HS-5 (cell line): Measurements from ENCODE around the gene COL9A2.
"Not testable (repeated sequence)": the region's sequence is repeated elsewhere in the genome, so short reads cannot be mapped to it uniquely, and the experiment has no call there.

Source experiments
- DNase-seq: peaks from one replicate; pipeline ENCODE4 v3.0.0-alpha.2; 2012; ENCODE audit warnings: low read depth

The COL9A2 gene

DNA sequence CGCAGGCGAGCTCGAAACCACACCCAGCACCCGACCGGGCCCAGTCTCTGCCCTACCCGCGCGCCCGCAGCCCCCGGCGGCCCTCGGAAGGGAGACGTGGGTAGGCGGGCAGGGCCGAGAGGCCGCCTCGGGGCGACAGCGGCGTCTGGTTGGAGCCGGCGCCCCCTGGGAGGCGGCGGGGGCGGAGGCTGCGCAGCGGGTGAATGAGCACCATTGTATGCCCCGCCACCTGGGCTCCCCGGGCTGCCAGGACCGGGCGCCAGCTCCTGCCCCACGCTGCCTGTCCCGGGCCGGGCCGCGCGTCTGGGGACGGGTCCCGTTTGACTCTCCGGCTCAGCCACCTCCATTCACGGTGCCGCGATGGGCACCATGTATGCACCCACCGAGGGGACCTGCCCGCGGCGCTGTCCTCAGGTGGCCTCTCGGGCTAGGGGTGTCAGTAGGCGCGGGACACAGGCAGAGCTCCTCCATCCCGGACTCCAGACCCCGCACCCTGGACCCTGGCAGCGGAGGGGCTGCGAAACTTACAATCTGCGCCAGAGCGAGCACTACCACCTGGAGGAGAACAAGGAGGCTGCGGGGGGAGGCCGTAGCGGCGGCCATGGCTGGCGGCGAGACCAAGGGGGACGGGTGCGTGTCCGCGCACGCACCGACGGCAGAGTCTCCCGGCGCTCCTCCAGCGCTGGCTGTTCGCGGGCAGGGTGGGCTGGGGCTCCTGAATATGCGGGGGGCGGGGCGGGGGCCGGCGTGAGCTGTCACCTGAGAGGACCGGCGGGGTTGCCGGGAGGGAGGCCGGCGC, at the start of gene COL9A2:
Gene COL9A2 (minus strand): TSS at position 692 of the 799 bp plus-strand sequence. CDS start 89 bp downstream, at position 603.
- no peak for DNase-seq

DNA sequence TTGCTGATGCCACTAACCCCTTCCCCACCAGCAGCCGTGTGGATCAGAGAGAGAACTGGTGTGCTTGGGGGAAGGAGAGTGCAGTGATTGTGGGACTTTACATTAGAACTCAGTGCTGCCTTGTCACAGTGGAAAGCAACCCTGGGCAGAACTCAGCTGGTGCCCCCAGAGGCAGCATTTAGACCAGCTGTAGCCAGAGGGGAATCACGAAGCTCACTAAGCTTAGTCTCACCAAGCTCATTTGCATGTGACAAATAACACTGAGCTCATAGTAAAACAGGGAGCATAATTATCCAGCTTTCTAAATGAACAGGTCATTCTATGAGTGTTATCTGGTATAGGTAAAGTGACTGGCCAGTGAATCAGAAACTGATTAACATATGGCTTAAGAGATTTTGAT, 46.6 kb upstream of the COL9A2 start:
- no peak for DNase-seq

DNA sequence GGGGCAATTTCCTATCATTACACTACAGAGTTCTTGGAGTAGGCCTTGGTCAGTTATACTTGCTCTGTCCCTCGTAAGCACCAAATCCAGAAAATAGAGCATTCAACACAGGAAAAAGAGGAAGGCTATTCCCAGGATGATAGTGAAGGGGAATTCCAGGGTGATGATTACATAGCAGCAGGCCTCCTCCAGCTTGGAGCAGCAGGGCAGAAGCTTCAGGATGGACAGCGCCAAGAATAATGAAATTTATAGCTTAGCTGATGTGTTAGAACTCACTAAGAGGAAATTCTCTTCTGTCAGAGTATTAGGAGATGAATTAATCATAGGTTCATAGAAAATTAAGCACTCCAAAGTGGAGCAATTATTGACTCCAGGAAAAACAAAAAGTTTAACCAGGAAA, 45.6 kb upstream of the COL9A2 start:
- no peak for DNase-seq

DNA sequence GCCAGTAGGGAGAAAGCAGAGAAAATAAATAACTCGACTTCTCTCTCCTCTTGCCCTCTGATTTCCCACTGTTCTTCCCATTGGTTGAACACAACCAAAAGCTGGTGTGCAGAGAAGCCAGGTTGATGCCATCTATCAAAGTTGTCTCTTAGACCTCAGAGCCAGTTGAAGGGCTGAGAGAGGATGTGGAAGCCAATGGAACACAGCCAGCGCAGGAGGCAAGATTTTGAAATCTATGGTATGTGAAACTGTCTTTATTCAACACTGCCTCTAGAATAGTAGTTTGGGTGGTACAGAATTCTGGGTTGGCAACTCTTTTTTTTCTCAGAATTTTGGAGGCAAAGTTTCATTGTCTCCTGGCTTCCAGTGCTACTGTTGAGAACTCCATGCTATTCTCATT, 45.1 kb upstream of the COL9A2 start:
- no peak for DNase-seq

DNA sequence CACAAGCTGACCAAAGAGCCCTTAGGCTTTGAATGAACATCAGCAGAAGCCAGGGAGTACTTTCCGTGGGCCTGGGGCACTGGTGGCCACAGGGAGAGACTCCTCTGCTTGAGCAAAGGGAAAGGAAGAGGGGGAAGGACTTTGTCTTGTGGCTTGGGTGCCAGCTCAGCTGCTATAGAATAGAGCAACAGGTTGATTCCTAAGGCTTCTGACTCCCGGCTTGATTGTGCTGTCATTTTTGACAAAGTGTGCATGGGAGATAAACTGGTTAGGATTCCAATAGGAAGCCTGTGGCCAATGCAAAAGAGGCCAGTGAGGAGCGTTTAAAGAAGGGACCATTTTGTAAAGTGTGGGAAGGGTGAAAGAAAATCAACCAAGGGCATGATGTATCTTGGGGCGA, 44.6 kb upstream of the COL9A2 start:
- no peak for DNase-seq

DNA sequence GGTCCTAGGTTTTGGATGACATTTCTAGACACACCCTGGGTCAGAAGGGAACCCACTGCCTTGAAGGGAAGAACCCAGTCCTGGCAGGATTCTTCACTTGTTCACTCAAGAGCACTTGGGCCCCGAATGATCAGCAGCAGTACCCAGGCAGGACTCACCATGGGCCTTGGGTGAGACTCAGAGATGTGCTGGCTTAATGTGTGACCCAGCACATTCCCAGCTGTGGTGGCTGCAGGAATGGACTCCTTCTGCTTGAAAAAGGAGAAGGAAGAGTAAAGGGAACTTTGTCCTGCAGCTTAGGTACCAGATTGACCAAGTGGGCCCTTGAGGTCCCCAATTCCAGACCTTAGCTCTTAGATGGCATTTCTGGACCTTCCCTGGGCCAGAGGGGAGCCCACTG, 44.1 kb upstream of the COL9A2 start:
- DNase-seq = no peak

DNA sequence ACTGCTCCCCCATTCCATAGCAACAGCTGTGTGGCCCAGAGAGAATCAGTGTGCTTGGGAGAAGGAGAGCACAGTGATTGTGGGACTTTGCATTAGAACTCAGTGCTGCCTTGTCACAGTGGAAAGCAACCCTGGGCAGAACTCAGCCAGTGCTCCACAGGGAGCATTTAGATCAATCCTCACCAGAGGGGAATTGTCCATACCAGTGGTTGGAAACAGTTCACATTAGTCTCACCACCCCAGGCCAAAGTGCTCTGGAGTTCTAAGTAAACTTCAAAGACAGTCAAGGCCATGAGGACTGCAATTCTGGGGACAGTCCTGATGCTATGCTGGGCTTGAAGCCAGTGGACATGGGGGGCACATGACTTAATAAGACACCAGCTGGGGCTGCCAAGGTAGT, 43.5 kb upstream of the COL9A2 start:
- DNase-seq = no peak

DNA sequence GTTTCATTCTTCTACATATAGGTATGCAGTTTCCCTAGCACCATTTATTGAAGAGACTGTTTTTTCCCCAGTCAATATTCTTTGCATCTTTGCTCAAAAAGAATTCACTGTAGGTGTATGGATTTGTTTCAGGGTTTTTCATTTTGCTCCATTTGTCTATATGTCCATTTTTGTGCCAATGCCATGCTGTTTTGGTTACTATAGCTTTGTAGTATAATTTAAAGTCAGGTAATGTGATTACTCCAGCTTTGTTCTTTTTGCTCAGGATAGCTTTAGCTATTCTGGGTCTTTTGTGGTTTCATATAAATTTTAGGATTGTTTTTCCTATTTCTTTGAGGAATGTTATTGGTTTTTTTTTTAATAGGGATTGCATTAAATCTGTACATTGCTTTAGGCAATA, 40.5 kb upstream of the COL9A2 start:
- DNase-seq = no peak

DNA sequence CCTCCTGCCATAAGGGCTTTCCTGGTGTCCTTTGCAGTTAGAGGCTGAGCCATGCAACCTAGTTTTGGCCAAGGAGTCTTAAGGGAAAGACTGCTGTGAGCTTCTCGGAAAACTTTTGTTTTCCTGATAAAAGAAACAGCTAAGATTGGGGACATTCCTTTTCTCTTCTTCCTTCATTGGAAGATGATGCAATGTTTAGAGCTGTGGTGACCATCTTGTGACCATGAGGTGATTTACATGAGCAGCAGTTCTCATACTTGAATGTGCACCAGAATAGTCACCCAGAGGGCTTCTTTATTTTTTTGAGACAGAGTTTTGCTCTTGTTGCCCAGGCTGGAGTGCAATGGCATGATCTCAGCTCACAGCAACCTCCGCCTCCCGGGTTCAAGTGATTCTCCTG, 36.0 kb upstream of the COL9A2 start:
- no peak for DNase-seq

DNA sequence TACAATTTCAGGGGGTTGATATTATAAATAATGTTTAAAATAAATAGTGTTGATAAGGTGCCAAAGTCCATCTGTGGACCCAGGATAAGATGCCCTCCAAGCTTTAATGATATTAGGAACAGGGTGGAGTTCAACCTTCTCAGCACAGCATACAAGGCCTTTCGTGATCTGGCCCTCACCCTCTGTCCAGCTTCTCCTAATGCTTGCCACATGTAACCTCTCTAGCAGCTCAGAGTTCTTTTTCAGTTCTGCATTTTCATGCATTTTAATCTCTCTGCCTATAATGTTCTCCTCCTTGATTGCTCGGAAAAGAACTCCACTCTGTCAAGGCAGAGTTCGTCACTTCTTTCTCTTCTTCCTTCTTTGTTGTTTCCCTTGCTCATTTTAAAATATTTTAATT, 35.0 kb upstream of the COL9A2 start:
- DNase-seq = no peak

DNA sequence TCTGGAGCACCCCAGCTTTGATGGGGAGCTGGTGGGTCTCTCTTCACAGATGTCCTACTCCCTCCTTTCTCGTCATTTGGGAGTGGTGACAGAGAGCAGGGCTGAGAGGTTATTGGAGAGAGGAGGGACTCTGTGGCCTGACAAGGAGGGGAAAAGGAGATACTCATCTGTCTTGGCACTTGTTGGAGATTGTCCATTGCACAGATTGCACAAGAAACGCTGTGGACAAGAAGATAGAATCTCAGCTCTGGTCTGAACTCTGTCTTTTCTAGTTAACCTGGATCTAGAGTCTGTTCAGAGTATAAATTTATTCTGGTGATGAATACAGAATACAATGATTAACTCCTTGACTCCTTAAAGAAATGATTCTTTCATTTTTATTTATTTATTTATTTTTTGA, 34.0 kb upstream of the COL9A2 start:
- no peak for DNase-seq

DNA sequence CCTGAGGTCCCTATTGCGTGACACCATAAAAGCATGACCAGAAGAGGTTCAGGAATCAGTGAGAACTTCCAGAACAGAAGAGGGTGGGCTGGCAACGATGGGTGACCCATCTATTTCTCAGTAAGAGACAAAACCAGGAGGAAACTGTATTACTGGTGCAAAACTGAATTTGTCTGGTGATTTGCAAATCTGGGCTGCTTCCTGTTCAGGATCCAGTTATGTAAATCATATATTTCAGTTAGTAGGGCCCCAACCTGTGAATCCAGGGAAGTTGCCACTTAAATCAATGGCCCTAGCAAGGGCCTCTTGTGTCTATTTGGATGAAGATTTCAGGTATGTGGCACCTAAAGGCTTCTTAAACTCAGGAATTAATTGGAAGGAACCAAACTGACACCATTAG, 33.3 kb upstream of the COL9A2 start:
- DNase-seq = no peak

DNA sequence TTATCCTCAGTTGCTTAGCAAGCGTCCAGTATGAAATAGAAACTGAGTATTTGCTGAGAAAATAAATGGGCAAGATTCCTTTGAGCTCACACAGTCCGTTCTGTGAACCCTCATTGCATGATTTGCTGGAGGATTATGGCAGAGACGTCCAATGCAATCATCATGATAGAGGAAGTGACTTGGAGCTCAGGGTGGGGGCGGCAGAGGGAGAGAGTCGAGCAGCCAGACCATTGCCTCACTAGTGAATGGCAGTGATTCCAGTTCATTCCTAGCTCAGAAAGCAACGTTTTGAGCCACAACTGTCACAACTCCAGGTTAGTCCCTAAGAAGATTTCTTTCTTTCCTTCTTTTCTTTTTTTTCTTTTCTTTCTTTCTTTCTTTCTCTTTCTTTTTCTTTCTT, 27.5 kb upstream of the COL9A2 start:
- DNase-seq = no peak

DNA sequence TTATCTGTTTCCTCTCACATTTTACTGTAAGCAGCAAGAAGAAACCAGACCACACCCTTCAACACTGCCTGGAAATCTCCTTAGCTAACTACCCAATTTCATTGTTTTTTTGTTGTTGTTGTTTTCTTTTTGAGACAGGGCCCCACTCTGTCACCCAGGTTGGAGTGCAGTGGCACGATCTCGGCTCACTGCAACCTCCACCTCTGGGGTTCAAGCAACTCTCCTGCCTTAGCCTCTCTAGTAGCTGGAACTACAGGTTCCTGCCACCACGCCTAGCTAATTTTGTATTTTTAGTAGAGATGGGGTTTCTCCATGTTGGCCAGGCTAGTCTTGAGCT, 25.3 kb upstream of the COL9A2 start:
- not testable (repeated sequence) for DNase-seq

DNA sequence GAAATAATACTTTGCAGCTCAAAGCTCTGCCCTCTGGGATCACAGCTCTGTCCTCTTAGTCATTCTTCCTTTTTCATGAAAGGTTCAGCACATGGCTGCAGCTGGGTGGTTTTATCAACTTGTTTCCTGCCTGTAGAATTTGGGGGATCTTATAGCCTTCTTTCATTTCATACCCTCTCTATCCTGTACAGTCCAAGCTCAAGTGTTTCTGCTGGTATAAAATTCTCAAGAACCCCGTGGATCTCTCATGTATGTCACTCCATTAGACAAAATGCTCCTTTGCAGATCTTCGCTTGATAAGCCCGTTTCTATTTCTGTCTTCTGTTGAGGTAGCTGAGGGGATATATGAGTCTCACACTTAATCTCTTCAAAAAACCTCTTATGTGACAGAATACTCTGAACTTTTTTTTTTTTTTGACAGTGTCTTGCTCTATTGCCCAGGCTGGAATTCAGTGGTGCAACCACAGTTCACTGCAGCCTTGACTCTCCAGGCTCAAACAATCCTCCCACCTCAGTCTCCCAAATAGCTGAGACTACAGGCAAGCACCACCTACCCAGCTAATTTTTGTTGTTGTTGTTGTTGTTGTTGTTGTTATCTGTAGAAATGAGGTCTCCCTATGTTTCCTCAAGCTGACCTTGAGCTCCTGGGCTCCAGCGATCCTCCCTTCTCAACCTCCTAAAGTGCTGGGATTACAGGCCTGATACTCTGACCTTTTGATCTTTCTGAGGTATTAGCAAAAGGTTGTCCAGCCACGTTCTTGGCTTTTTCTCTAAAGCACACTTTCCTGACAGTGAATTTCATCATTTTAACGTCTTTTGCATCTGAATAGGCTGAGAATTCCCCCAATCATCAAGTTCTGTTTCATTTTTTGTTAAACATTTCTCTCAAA, 24.6 kb upstream of the COL9A2 start:
- no peak for DNase-seq

DNA sequence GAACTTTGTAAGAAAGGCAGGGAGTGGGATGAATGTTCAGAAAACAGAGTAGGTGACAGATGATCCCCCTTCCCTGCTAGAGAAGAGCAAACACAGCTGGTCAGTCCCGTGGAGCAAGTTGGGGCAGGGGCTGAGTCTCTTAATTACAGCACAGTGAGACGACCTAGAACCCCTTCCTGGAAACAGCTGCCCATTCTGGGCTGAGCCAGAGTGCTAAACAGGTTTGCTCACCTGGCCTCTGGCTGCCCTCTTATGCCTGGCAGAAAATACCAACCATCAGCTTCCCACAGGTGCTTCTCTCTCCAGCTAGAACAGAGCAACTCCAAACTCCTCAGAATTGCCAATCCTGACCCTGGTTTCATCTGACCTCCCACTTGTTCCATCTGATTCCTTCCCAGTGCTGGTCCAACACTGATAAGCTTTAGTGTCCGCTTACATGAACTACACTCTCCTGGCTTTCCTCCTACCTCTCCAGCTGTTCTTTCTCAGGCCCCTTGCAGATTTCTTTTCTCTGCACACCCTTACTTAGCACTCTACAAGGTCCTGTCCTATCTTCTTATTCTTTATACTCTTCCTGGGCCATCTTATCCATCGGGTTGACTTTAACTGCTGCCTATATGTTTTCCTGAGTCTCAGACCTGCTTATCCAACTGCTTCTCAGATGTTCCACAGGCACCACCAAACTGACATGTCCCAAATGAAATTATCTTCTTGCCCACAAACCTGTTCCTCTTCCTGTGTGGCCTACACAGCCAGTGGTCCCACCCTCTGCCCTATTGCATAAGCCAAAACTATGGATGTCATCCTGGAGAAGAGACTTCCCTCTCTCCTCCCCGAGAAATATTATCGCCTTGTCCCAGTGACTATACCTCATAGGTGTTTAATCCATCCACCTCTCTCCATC, 22.6 kb upstream of the COL9A2 start:
- no peak for DNase-seq

DNA sequence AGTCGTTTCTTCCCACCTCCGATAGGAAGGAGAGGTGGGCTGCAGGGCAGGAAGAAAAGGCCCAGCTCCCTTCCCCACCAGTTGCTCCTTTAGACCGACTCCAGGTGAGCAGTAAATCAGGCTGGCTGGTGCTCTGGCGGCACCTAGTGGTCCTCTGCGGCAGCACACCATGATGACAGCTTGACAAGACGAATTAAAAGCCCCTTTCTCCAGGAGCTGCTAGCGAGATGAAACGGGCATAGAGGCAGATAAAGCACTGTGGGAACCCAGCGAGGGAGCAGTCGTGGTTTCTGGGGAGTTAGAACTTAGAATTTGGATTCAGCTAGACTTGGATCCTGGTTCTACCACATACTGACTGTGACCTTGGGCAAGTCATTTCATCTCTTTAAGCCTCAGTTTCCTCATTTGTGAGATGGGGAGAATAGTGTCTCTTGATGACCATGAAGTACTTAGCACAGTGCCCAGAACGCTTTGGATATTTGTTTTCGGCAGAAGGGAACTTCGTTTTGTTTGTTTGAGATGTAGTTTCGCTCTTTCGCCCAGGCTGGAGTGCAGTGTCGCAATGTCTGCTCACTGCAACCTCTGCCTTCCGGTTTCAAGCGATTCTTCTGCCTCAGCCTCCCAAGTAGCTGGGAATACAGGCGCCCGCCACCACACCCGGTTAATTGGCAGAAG, 21.8 kb upstream of the COL9A2 start:
- peak; percentile 32 for DNase-seq

DNA sequence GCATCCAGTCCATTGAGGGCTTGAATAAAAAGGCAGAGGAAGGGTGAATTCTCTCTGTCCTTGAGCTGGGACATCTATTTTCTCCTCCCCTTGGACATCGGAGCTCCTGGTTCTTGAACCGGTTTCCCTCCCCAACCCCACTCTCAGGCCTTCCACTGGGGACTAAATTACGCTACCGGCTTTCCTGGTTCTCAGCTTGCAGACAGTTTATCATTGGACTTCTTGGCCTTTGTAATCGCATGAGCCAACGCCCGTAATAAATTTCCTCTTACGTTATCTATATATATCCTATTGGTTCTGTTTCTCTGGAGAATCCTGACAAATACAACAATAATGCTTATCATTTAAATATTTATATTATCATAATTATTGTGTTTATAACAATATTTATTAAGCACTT, 20.4 kb upstream of the COL9A2 start:
- no peak for DNase-seq

DNA sequence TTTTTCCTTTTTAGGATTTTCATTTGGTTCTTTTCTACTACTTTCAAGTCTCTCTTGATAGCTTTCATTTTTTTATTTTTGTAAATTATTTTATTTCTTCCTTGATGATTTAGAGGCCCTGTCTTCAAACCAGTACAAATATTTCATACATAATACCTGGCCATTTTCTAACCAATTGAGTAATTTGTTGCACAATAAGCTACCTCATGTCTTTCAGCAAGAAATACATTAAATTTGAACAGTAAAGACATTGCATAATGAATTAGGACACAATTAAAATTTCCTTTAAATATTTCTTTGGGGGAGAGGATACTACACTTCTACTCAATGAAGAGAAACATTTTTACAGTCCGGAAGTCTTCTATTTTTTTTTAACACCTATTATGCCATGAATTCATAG, 15.6 kb upstream of the COL9A2 start:
- DNase-seq = no peak

DNA sequence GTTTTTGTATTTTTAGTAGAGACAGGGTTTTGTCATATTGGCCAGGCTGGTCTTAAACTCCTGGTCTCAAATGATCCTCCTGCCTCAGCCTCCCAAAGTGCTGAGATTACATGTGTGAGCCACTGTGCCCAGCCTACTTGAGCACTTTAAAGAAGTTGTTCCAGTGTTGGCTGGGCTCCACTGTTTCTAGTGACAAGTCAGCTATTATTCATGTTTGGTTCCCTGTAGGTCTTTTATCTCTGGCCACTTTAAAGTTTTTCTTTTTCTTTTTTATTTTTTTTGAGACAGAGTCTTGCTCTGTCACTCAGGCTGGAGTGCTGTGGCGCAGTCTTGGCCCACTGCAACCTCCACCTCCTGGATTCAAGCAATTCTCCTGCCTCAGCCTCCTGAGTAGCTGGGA, 14.3 kb upstream of the COL9A2 start:
- not testable (repeated sequence) for DNase-seq

DNA sequence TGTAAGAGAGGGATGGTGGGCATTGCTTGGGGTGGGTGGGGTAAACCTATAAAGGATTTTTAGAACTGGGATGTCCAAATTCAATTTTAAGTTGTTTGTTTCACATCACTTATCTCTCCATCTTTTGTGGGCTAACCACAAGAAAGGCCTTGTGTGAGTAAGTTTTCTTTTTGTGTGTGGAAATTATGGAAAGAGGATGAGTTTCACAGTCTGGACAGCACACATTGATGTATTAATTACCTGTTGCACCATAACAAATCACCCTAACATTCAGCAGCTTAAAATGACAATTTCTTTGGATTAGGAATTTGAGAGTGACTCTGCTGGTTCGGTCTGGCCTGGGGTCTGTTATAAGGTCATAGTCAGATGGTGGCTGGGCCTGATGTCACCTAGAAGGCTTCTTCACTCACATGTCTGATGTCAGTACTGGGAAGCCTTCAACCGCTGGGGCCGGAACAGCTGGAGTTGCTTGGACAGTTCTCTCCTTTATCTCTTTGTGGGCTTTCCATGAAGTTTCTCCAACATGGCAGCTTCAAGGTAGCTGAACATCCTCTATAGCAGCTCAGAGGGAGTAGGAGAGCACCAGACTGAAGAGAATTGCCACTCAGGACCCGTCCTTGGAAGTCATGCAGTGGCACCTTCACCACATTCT, 2.0 kb upstream of the COL9A2 start:
- DNase-seq = no peak
